Urinary bladder (tissue), 4 donors: ENCODE data around the gene FSTL5. TPM values are rescaled to one million over a fixed set of nuclear protein-coding genes. Genes with fewer than 3 reads are reported as not detected.

Experiments used
- DNase-seq: peaks from one replicate; pipeline ENCODE4 v3.0.0-alpha.2; 2015; ENCODE audit errors: extremely low spot score
- H3K27ac ChIP-seq: one replicate; pipeline ENCODE4 v1.5.1; 2013; ENCODE audit warnings: low read depth, mild to moderate bottlenecking, moderate library complexity
- H3K36me3 ChIP-seq: one replicate; pipeline ENCODE4 v1.6.1; 2013; ENCODE audit warnings: mild to moderate bottlenecking, moderate library complexity; ENCODE audit not compliant: insufficient read depth
- H3K4me1 ChIP-seq: one replicate; pipeline ENCODE4 v1.6.1; 2013; ENCODE audit warnings: mild to moderate bottlenecking, moderate library complexity; ENCODE audit not compliant: insufficient read depth
- H3K4me3 ChIP-seq: one replicate; pipeline ENCODE4 v1.5.1; 2013; ENCODE audit warnings: low read depth, low read length
- WGBS: extraction: QIAGEN DNeasy Blood & Tissue Kit; methylation state at CpG from one replicate; pipeline ENCODE4 v1.1.7; 2013; 5-methylcytosine and 5-hydroxymethylcytosine counted together
- polyA plus RNA-seq: library from polyadenylated mRNA; stranded (reverse); fragments of 200-250 nt; gene quantifications from one replicate; pipeline ENCODE4 v1.2.3, GENCODE V29; 2013
- total RNA-seq: library from RNA; depleted of rRNA; stranded (reverse); fragments of >200 nt; gene quantifications from one replicate; pipeline ENCODE4 v1.2.3, GENCODE V29; 2014
- donor health status: healthy with polysubstance abuse.
- donor health status: healthy.

Gene FSTL5
- total and polyA plus RNA-seq, 2 donors: 0.06 to 2.1 TPM

- DNase-seq: no peak
- no peak overlapping the region for H3K4me3 ChIP-seq
- 36% methylated on average over 4 of the region's 4 CpGs for WGBS
These were observed 256.8 kb downstream of the FSTL5 start for GRCh38 chr4:161906836-161907589.

GRCh38 chr4:161900110-161900509 is 263.7 kb downstream of the FSTL5 start:
- Histone ChIP-seq H3K4me1 (no peaks in the 10 kb centered on the region), H3K36me3 (no peaks in the 10 kb centered on the region), H3K4me3 (no peak overlapping the region), H3K27ac (no peak overlapping the region)
- no peak for DNase-seq
- 84% methylated on average over 6 of the region's 6 CpGs for WGBS

More at GRCh38 chr4:161906836-161907589, 256.8 kb downstream of the FSTL5 start:
- no peaks in the 10 kb centered on the region for H3K36me3 ChIP-seq
- no peaks in the 10 kb centered on the region for H3K4me1 ChIP-seq
- H3K27ac ChIP-seq: no peak overlapping the region

DNA sequence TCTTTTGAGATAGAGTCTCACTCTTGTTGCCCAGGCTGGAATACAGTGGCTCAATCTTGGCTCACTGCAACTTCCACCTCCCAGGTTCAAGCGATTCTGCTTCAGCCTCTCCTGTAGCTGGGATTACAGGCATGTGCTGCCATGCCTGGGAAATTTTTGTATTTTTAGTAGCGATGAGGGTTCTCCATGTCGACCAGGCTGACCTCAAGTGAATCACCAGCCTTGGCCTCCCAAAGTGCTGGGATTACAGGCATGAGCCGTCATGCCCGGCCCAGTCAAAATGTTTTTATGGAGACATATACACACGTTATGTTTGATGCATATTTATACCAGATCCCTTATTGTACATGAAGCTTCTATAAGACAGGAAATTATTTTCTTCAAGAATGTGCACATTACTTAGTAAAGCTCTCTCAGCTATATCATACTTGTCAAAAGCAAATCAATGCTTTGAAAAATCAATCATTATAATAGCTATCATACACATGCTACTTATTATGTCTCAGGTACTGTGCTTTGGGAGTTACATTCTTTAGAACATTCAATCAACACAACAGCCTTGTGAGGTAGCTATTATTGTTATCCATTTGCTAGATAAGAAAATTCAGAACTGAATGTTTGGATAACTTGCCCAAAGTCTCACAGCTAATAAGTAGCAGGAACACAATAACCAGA is 269.2 kb downstream of the FSTL5 start:
- WGBS: 82% methylated on average over 6 of the region's 6 CpGs
- no peaks in the 10 kb centered on the region for H3K36me3 ChIP-seq
- H3K4me3 ChIP-seq: no peak overlapping the region
- DNase-seq: no peak
- H3K27ac ChIP-seq: no peak overlapping the region
- no peaks in the 10 kb centered on the region for H3K4me1 ChIP-seq

DNA sequence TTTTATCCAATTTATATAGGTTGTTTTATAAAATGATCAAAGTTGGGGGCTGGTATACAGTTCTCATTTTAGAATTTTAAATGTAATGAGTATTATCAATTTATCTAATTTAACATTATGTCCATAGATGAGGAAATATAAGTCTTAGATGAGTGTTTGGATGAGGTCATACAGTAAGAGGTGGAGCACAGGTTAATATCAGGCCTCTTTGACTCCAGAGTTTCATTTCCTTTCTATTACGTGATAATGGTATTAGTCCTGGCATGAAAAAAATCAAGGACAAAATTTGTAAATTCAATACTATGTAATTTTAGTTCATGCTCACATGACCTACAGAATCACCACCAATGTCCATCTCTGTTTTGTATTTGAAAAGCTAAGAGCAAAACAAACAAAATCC is 269.8 kb downstream of the FSTL5 start:
- no peak for DNase-seq
- 84% methylated on average over 1 of the region's 1 CpG for WGBS
- H3K36me3 ChIP-seq: no peaks in the 10 kb centered on the region
- no peaks in the 10 kb centered on the region for H3K4me1 ChIP-seq
- no peak overlapping the region for H3K27ac ChIP-seq
- no peak overlapping the region for H3K4me3 ChIP-seq

DNA sequence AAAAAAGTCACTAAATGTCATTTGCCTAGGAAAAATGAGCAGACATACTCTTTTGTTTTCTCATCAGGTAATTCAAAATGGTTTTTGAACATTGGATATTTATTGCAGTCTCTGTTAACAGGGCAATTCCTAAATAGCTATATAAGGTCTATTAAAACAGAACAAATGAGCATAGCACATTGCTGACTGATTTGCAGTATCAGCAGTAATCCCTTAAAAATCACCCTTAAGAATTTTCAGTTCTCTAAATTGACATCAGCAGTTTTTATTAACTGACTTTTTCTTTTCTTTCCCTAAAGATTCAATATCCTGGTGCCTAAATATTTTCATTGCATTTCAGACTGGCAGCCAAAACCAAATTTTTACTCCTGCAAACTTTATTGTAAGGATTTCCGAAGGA is 270.2 kb downstream of the FSTL5 start:
- H3K4me3 ChIP-seq: no peak overlapping the region
- no peak overlapping the region for H3K27ac ChIP-seq
- no peak for DNase-seq
- H3K4me1 ChIP-seq: no peaks in the 10 kb centered on the region
- 78% methylated on average over 1 of the region's 1 CpG for WGBS
- H3K36me3 ChIP-seq: no peaks in the 10 kb centered on the region

GRCh38 chr4:161892951-161893350 is 270.8 kb downstream of the FSTL5 start:
- H3K27ac ChIP-seq: no peak overlapping the region
- no peaks in the 10 kb centered on the region for H3K36me3 ChIP-seq
- no peak for DNase-seq
- no peak overlapping the region for H3K4me3 ChIP-seq
- no peaks in the 10 kb centered on the region for H3K4me1 ChIP-seq

- Histone ChIP-seq H3K27ac (no peak overlapping the region), H3K4me1 (no peaks in the 10 kb centered on the region), H3K4me3 (no peak overlapping the region), H3K36me3 (no peaks in the 10 kb centered on the region)
- DNase-seq: no peak
- WGBS: 54% methylated on average over 4 of the region's 4 CpGs
These were observed 280.6 kb downstream of the FSTL5 start for GRCh38 chr4:161883157-161883556.

- 73% methylated on average over 4 of the region's 4 CpGs for WGBS
- Histone ChIP-seq H3K4me3 (no peak overlapping the region), H3K27ac (no peak overlapping the region), H3K36me3 (no peaks in the 10 kb centered on the region), H3K4me1 (no peaks in the 10 kb centered on the region)
- DNase-seq: no peak
These were observed 282.4 kb downstream of the FSTL5 start for GRCh38 chr4:161881370-161881769.

- WGBS: 75% methylated on average over 2 of the region's 2 CpGs
- H3K27ac ChIP-seq: no peak overlapping the region
- no peak for DNase-seq
- no peak overlapping the region for H3K4me3 ChIP-seq
- H3K4me1 ChIP-seq: no peaks in the 10 kb centered on the region
- H3K36me3 ChIP-seq: no peaks in the 10 kb centered on the region
These were observed 294.3 kb downstream of the FSTL5 start for GRCh38 chr4:161869511-161869910.

DNA sequence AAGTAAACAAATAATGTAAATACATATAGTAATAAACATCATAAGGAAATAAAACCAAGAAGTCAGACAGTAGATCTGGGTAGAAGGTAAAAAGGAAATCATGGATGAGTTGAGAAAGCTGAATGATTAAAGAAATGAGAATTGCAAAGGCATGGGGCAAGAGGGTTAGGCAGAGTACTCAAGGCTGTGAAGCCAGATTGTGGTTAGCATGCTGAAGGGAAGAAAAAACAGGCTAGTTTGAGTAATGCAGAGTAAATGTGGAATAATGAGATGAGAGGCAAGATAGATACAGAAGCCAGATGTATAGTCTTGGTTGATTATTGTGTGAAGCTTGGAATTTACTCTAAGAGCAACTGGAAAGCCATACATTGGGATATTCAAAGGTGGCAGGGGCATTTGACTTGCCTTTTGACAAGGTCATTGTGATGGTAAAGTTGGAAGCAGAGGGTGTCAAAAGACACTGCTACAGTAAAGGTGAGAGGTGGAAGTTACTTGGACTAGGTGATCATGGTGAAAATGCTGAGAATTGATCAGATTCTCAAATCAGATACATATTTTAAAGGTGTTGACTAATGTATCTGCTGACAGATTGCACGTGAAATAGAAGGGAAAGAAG is 307.0 kb downstream of the FSTL5 start:
- no peaks in the 10 kb centered on the region for H3K36me3 ChIP-seq
- 82% methylated on average over 1 of the region's 1 CpG for WGBS
- DNase-seq: no peak

DNA sequence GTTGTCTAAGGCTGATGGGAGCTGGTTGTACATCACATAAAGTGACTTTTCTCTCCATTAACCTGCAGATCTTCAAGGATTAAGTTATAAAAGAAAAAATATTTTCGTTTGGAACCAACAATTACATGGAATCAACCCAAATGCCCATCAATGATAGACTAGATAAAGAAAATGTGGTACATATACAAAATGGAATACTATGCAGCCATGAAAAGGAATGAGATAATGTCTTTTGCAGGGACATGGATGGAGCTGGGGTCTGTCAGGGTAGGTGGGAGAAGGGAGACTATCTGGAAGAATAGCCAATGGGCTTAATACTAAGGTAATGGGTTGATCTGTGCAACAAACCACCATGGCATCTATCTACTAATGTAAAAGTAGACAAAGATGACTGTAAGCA is 313.2 kb downstream of the FSTL5 start:
- Histone ChIP-seq H3K4me1 (no peaks in the 10 kb centered on the region), H3K27ac (no peak overlapping the region), H3K36me3 (no peaks in the 10 kb centered on the region), H3K4me3 (no peak overlapping the region)
- 31% methylated on average over 1 of the region's 1 CpG for WGBS
- DNase-seq: no peak

More for the DNA sequence above, 307.0 kb downstream of the FSTL5 start:
- no peak overlapping the region for H3K4me3 ChIP-seq
- H3K4me1 ChIP-seq: no peaks in the 10 kb centered on the region
- no peak overlapping the region for H3K27ac ChIP-seq

- Histone ChIP-seq H3K4me1 (no peaks in the 10 kb centered on the region), H3K36me3 (no peaks in the 10 kb centered on the region), H3K27ac (no peak overlapping the region), H3K4me3 (no peak overlapping the region)
- WGBS: 79% methylated on average over 4 of the region's 4 CpGs
- no peak for DNase-seq
These were observed 322.0 kb downstream of the FSTL5 start for GRCh38 chr4:161841759-161842158.

- Histone ChIP-seq H3K4me3 (no peak overlapping the region), H3K4me1 (no peaks in the 10 kb centered on the region), H3K27ac (no peak overlapping the region), H3K36me3 (no peaks in the 10 kb centered on the region)
- no peak for DNase-seq
These were observed 334.2 kb downstream of the FSTL5 start for GRCh38 chr4:161829591-161829990.

DNA sequence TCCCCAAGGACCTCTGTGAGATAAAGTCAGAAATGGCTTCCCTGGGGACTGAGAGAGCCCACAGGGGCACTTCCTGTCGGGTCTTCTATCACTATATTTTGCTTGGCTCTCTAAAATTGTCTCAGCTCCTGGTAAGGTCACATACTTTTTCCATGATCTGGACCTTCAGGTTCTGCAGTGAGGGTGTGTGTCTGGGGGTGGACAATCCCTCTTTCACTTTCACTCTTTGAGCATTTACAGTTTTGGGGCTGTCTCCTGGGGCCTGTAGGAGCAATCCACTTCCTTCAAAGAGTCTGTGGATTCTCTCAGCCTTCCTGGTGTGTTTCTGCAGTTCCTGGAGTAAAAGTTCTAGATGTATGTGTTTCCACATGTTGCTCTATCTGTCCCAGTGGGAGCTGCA is 335.7 kb downstream of the FSTL5 start:
- Histone ChIP-seq H3K27ac (no peak overlapping the region), H3K4me3 (no peak overlapping the region), H3K36me3 (no peaks in the 10 kb centered on the region), H3K4me1 (no peaks in the 10 kb centered on the region)
- WGBS: 50% methylated on average over 1 of the region's 1 CpG
- no peak for DNase-seq
